HUES64 (cell line): ENCODE measurements around the gene CCDC80.
"Not testable (repeated sequence)": the region's sequence is repeated elsewhere in the genome, so short reads cannot be mapped to it uniquely, and the experiment has no call there.

ENCODE experiments used
- H3K27ac ChIP-seq: 2 replicates; pipeline ENCODE4 v1.7.0; 2013; ENCODE audit warnings: low read depth, low read length, inconsistent platforms
- H3K27me3 ChIP-seq: 2 replicates; pipeline ENCODE4 v1.6.1; 2013; ENCODE audit warnings: mild to moderate bottlenecking, low read length; ENCODE audit not compliant: insufficient read depth
- H3K36me3 ChIP-seq: 2 replicates; pipeline ENCODE4 v1.6.1; 2013; ENCODE audit warnings: mild to moderate bottlenecking, low read length; ENCODE audit not compliant: insufficient read depth
- H3K4me1 ChIP-seq: 2 replicates; pipeline ENCODE4 v1.6.1; 2013; ENCODE audit warnings: mild to moderate bottlenecking, low read length, moderate library complexity; ENCODE audit not compliant: insufficient read depth
- H3K4me3 ChIP-seq: 2 replicates; pipeline ENCODE4 v1.5.1; 2013; ENCODE audit warnings: mild to moderate bottlenecking, low read length, moderate library complexity
- H3K9ac ChIP-seq: 2 replicates; pipeline ENCODE4 v1.6.1; 2013; ENCODE audit warnings: mild to moderate bottlenecking, low read depth, low read length
- H3K9me3 ChIP-seq: 2 replicates; pipeline ENCODE4 v1.6.1; 2013; ENCODE audit warnings: low read depth, low read length; ENCODE audit not compliant: insufficient read depth
- WGBS: fragments of 150-250, 120-280 bp; methylation state at CpG from one replicate; pipeline ENCODE4 v1.1.7; 2013; ENCODE audit warnings: missing lambda C conversion rate; 5-methylcytosine and 5-hydroxymethylcytosine counted together

Gene CCDC80

DNA sequence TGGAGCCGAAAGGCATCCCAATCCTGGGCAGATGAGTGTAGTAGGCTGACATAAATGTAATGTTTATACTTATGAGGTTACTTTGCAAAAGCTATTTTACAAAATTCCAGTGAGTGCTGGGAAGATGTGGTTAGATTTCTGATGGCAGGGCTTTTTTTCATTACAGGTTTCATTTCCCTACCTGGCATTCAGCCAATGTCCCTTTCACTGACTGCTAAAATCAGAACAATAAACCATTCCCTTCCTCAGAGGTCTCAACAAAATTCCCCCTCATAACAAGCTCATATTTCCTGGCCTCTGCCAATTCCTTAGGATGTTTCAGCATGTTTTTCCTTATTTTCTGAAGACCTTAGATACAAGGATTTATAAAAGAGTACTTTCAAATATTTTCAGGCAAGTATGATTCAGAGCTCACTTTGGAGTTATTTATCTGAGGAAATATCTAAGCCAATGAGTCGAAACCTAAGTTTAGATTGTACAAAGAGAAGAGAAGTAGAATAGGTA lies 40.9 kb upstream of the CCDC80 start:
- Histone ChIP-seq H3K4me1 (peaks cover 20% of the 10 kb centered on the region), H3K4me3 (no peak overlapping the region), H3K9ac (no peak overlapping the region), H3K27me3 (no peaks in the 10 kb centered on the region), H3K36me3 (no peaks in the 10 kb centered on the region), H3K27ac (no peak overlapping the region), H3K9me3 (no peaks in the 10 kb centered on the region)
- WGBS: 91% methylated on average over 2 of the region's 2 CpGs

DNA sequence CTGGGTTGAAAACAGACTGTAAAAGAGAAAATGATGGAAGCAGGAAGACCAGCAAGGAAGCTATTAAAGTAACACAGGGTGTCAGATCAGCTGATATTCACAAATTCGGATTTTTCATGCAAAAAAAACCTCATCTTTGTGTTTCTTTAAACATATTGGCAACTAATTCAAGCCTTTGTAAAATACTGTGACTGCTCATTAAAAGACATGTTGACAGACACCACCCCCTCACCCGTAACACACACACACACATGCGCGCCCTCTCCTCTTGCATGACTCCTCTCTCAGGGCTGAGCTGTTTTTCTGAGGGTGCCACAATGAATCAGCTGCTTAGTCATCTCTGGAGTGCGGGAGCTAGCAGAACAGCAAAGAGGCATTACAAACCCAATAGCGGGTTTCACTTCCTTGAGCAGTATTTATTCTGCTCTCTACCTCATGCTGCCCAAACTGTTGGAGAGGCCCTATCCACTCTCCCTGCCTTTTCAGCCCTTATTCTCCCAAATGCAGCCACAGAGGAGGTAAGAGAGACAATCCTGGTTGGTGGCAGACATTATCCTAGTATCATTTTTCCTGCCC lies 35.8 kb upstream of the CCDC80 start:
- Histone ChIP-seq H3K27ac (peak overlapping the region; percentile 46; the same call in 1 of the 2 replicates), H3K27me3 (no peaks in the 10 kb centered on the region), H3K36me3 (no peaks in the 10 kb centered on the region), H3K9ac (no peak overlapping the region), H3K9me3 (no peaks in the 10 kb centered on the region), H3K4me3 (no peak overlapping the region), H3K4me1 (peaks cover 16% of the 10 kb centered on the region)
- WGBS: 56% methylated on average over 6 of the region's 6 CpGs

DNA sequence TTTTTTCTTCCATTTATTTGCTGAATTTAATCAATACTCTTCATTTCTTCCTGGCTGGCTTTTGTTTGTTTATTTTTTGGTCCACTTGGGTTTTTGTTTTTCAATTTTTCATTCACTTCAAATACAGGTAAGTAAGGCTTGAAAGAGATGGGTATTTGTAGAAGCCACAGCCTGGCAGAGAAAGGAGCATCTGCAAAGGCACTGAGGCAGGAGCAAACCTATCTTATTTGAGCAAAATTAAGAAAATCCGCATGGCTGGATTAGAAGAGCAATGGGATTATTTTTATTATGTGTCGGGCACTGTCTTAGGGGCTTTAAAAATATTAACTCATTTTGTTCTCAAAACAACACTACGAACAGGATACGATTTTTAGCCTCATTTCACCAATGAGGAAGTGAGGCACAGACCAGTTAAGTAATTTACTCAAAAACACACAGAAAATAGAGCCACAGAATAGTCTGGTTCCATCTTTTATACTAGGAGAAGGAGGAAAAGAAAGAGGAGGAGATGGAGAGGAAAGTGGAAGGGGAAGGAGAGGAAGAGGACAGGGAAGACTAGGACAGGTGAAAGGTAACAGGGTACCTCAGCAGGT lies 35.1 kb upstream of the CCDC80 start:
- Histone ChIP-seq H3K27ac (no peak overlapping the region), H3K9ac (no peak overlapping the region), H3K36me3 (no peaks in the 10 kb centered on the region)

DNA sequence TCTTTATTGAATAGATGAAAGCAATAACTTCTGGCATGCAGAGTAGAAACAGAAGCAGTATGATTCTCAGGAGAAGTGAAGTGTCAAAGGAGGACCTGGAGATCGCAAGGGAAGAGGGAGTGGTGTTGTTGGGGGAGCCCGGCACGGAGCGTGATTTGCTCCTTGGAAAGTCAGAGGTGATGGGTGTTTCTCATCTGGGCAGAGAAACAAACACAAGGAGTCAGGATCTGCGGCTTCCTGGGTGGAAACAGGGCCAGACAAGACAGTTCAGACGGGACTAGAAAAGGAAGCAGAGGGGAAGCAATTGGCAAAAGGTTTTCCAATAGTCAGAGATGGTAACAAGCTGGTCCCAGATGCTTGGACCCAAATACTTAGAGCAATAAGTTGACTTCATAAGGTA lies 34.4 kb upstream of the CCDC80 start:
- H3K9me3 ChIP-seq: no peaks in the 10 kb centered on the region
- H3K27me3 ChIP-seq: no peaks in the 10 kb centered on the region
- 76% methylated on average over 6 of the region's 6 CpGs for WGBS
- no peak overlapping the region for H3K27ac ChIP-seq
- peaks cover 16% of the 10 kb centered on the region for H3K4me1 ChIP-seq
- no peak overlapping the region for H3K4me3 ChIP-seq
- no peak overlapping the region for H3K9ac ChIP-seq
- H3K36me3 ChIP-seq: no peaks in the 10 kb centered on the region

More for the DNA sequence above, 35.1 kb upstream of the CCDC80 start:
- Histone ChIP-seq H3K4me1 (peaks cover 16% of the 10 kb centered on the region), H3K9me3 (no peaks in the 10 kb centered on the region), H3K27me3 (no peaks in the 10 kb centered on the region), H3K4me3 (no peak overlapping the region)
- WGBS: 94% methylated on average over 4 of the region's 4 CpGs

DNA sequence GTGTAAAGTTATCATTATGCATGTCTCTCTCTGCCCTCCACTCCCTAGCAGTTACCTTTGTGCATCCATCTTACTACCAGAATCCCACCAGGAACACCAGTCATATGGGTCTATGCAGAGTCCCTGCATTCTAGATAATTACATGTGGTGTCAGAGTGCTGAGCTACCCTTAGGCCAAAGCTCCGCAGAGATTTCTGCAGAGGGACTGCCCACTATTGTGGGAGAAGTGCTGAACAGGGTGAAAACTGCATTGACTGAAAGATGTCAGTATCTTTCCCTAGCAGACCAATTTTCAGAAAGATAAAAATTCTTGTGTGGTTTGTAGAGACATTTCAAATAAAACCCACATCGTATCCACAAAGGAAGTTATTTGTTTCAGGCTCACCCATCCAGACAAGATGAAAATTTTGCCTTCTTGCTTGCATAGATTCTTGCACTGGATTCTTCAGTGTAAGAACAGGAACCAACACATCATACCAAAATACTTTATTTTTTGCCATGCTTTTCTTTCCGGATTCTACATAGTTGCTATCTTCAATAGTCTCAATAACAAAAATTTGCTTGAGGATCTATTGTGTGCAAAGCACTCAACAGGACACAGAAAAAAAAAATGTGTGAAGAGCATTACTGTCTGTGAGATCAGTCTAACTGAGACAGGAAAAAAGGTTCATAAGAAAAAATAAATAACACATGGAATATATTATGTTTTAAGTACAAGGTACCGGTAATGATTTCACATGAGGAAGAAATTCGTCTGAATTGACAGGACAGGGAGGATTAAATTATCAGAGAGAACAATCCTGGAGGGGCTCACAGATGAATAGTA lies 32.0 kb upstream of the CCDC80 start:
- Histone ChIP-seq H3K9me3 (no peaks in the 10 kb centered on the region), H3K9ac (no peak overlapping the region), H3K27ac (no peak overlapping the region), H3K27me3 (no peaks in the 10 kb centered on the region), H3K4me1 (peaks cover 16% of the 10 kb centered on the region; the same call in 1 of the 2 replicates), H3K36me3 (no peaks in the 10 kb centered on the region), H3K4me3 (no peak overlapping the region)
- WGBS: 88% methylated on average over 5 of the region's 5 CpGs

DNA sequence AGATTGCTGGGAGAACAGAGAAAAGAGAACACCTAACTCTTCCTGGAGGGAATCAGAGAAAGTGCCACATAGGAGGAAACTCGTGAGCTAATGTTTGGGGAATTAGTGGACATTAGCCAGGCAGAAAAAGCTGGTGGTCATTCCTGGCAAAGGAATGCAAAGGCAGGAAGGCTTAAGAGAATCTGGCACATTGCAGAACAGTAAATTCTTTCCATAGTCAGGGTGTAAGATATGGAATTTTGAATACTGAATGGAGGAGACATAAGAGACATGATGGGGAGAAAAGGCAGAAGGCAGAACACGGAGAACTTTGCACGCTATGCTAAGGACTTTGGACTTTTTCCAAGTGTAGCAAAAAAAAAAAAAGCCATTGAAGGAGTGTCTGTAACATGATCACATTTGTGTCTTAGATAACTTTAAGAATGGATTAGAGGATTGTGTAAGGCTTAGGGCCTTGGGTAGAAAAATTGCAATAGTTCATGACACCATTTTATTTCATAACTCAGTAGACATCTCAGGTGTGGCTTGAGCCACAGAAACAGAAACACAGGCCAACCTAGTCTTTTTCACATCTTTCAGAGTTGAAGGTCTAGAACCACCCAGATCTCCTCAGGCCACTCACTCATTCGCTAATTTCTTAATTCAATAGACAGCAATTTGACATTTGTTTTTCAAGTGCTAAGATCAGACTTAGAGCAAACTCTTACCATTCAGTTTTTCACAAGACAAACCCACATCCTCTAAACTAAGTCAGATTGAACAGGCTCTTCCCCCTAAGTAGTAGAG lies 31.2 kb upstream of the CCDC80 start:
- H3K36me3 ChIP-seq: no peaks in the 10 kb centered on the region
- H3K9me3 ChIP-seq: no peaks in the 10 kb centered on the region
- no peak overlapping the region for H3K9ac ChIP-seq
- WGBS: 90% methylated on average over 4 of the region's 4 CpGs
- no peaks in the 10 kb centered on the region for H3K27me3 ChIP-seq
- no peak overlapping the region for H3K4me3 ChIP-seq
- H3K4me1 ChIP-seq: peaks cover 14% of the 10 kb centered on the region; the same call in 1 of the 2 replicates
- no peak overlapping the region for H3K27ac ChIP-seq

DNA sequence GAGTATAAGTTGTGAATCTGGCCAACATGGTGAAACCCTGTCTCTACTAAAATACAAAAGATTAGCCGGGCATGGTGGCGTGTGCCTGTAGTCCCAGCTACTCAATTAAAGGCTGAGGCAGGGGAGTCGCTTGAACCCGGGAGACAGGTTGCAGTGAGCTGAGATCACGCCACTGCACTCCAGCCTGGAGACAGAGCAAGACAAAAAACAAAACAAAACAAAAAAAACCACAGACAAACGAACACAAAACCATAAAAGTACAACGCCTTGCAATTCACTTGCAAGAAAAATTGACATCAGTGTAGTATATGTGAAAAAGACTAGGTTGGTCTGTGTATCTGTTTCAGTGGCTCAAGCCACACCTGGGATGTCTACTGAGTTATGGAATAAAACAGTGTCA lies 29.9 kb upstream of the CCDC80 start:
- H3K27ac ChIP-seq: no peak overlapping the region

DNA sequence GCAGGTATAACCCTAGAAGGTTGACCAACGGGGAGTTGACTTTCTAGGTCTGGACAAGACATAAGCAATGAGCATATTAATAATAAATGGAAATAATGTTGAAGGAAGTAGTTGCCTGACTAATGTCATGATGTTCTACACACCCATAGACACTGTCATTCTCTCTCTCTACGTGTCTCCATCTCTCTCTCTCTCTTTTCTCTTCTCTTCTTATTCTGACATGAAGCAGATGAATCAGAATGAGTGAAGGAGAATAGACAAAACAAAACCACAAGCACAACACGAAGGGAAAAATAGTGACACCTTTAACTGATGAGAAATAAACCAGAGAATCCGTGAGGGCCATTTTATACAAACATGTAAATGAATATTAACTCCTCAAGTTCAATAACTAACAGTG lies 26.7 kb upstream of the CCDC80 start:
- 0 out of 2 replicates have a peak, but pooled peaks cover 2% of the 10 kb centered on the region for H3K9me3 ChIP-seq
- no peaks in the 10 kb centered on the region for H3K27me3 ChIP-seq
- H3K36me3 ChIP-seq: no peaks in the 10 kb centered on the region
- no peak overlapping the region for H3K9ac ChIP-seq
- 100% methylated on average over 2 of the region's 4 CpGs for WGBS
- peaks cover 3% of the 10 kb centered on the region for H3K4me1 ChIP-seq
- no peak overlapping the region for H3K4me3 ChIP-seq
- no peak overlapping the region for H3K27ac ChIP-seq

More for the DNA sequence above, 29.9 kb upstream of the CCDC80 start:
- Histone ChIP-seq H3K36me3 (no peaks in the 10 kb centered on the region), H3K9me3 (no peaks in the 10 kb centered on the region), H3K27me3 (no peaks in the 10 kb centered on the region), H3K4me1 (peaks cover 6% of the 10 kb centered on the region), H3K4me3 (no peak overlapping the region), H3K9ac (no peak overlapping the region)
- 91% methylated on average over 7 of the region's 7 CpGs for WGBS

DNA sequence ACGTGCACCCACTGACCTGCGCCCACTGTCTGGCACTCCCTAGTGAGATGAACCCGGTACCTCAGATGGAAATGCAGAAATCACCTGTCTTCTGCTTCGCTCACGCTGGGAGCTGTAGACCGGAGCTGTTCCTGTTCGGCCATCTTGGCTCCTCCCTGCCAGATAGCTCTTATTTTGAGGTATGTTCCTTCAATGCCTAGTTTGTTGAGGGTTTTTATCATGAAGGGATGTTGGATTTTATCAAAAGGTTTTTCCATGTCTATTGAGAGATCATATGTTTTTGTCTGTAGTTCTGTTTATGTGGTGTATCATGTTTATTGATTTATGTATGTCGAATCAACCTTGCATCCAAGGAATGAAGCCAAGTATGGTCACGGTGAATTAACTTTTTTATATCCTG lies 24.1 kb upstream of the CCDC80 start:
- not testable (repeated sequence) for H3K36me3 ChIP-seq, H3K27ac ChIP-seq, H3K4me1 ChIP-seq, H3K9me3 ChIP-seq, H3K27me3 ChIP-seq, H3K9ac ChIP-seq
- H3K4me3 ChIP-seq: peak overlapping the region; percentile 23; the same call in 1 of the 2 replicates
- WGBS: 91% methylated on average over 9 of the region's 9 CpGs

DNA sequence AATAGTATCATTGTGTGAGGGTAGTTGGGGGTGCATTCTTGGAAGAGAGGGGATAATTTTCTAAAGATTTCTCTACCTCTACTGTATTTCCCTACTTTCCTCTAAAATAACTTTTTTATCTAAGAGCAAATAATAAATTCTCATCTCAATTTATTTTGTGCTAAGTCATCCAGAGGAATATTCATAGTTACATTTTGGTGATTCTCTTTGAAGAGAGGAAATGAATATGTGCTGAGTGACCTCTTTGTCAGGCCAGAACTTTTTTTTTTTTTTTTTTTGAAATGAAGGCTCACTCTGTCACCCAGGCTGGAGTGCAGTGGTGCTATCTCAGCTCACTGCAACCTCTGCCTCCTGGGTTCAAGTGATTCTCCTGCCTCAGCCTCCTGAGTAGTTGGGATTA lies 15.1 kb upstream of the CCDC80 start:
- Histone ChIP-seq H3K36me3 (no peaks in the 10 kb centered on the region), H3K27me3 (no peaks in the 10 kb centered on the region), H3K4me3 (no peak overlapping the region), H3K4me1 (peaks cover 8% of the 10 kb centered on the region; the same call in 1 of the 2 replicates), H3K27ac (no peak overlapping the region), H3K9me3 (no peaks in the 10 kb centered on the region), H3K9ac (no peak overlapping the region)
